Measurements from ENCODE around the gene NBL1. TPM values are rescaled to one million over a fixed set of nuclear protein-coding genes. Genes with fewer than 3 reads are reported as not detected.

The NBL1 gene
- total and polyA plus RNA-seq, 9 of the 15 experiments (the other 6 are each of a cell fraction or from before 2014, with no cell fraction given): 0.10 to 3.7 (median 1.8) TPM; not detected in 1

DNA sequence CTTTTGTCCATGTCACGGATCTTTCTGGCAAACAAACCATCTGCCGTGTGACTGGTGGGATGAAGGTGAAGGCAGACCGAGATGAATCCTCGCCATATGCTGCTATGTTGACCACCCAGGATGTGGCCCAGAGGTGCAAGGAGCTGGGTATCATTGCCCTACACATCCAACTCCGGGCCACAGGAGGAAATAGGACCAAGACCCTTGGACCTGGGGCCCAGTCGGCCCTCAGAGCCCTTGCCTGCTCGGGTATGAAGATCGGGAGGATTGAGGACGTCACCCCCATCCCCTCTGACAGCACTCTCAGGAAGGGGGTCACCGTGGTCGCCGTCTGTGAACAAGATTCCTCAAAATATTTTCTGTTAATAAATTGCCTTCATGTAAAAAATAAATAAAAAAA is 35.9 kb upstream of the NBL1 start:
- Histone ChIP-seq H3K27ac (ENCODE audit: extremely low read depth, low read depth, low read length) (no peak overlapping the region), H3K9me1 (ENCODE audit: control insufficient read depth, insufficient read depth, low read length) (peaks cover 5% of the 10 kb centered on the region), H3K36me3 (ENCODE audit: control insufficient read depth, insufficient read depth, low read length) (peaks cover 46% of the 10 kb centered on the region), H3K4me1 (replicated peaks in 1 of 2; ENCODE audit: control insufficient read depth in 2 of 2, insufficient read depth in 2 of 2, low read length in 2 of 2) (peaks cover 5 to 7% of the 10 kb centered on the region in 2 experiments; a peak in 3 of 5 replicates), H2AFZ (ENCODE audit: low read depth, low read length) (no peak overlapping the region), H3K4me3 (no peak overlapping the region), H3K9me3 (replicated peaks; ENCODE audit: control insufficient read depth, insufficient read depth, low read depth, low read length) (no peaks in the 10 kb centered on the region), H3K4me2 (ENCODE audit: insufficient read depth, low read length) (no peak overlapping the region), H3K79me2 (ENCODE audit: control insufficient read depth, insufficient read depth, low read length) (peaks cover 93% of the 10 kb centered on the region), H4K20me1 (replicated peaks; ENCODE audit: control insufficient read depth, insufficient read depth, low read length) (peaks cover 22% of the 10 kb centered on the region), H3K27me3 (ENCODE audit: control insufficient read depth in 2 of 2, insufficient read depth in 2 of 2, low read length in 2 of 2) (no peaks in the 10 kb centered on the region), H3K9ac (ENCODE audit: insufficient read depth in 1 of 2, low read depth in 2 of 2, low read length in 2 of 2) (no peak overlapping the region)
- intact Hi-C loops (cut with micrococcal nuclease): no loop called here
- in situ Hi-C loops (cut with MboI): no loop called here
- TF ChIP-seq U2AF2 (optimal IDR thresholded peaks at IDR 0.05; ENCODE audit: low read depth, low read length) (no peak), NFYB (IDR thresholded peaks at IDR 0.05; ENCODE audit: extremely low read depth, insufficient read length) (no peak), ZNF696 (CRISPR knock-in tag; conservative IDR thresholded peaks at IDR 0.05) (no peak), GTF2E2 (tag; IDR thresholded peaks at IDR 0.05) (no peak), ELF1 (tag; IDR thresholded peaks at IDR 0.05) (no peak), BRCA1 (IDR thresholded peaks at IDR 0.05) (no peak), BRCA1 (CRISPR knock-in tag; IDR thresholded peaks at IDR 0.05) (no peak), POLR2G (IDR thresholded peaks at IDR 0.05; ENCODE audit: low read depth, low read length) (no peak), CBX8 (IDR thresholded peaks at IDR 0.05; ENCODE audit: borderline replicate concordance, extremely low read depth, low read depth, low read length, poor library complexity, severe bottlenecking) (no peak), ZNF77 (CRISPR knock-in tag; IDR thresholded peaks at IDR 0.05) (no peak), MEF2D (tag; conservative IDR thresholded peaks at IDR 0.05; ENCODE audit: low read depth) (no peak), MCM3 (IDR thresholded peaks at IDR 0.05) (no peak), GABPA (tag; conservative IDR thresholded peaks at IDR 0.05; ENCODE audit: low read depth) (no peak), ETV1 (tag; conservative IDR thresholded peaks at IDR 0.05; ENCODE audit: low read depth) (no peak), ZC3H8 (IDR thresholded peaks at IDR 0.05) (no peak)
- TF ChIP-seq, protein P1, sequence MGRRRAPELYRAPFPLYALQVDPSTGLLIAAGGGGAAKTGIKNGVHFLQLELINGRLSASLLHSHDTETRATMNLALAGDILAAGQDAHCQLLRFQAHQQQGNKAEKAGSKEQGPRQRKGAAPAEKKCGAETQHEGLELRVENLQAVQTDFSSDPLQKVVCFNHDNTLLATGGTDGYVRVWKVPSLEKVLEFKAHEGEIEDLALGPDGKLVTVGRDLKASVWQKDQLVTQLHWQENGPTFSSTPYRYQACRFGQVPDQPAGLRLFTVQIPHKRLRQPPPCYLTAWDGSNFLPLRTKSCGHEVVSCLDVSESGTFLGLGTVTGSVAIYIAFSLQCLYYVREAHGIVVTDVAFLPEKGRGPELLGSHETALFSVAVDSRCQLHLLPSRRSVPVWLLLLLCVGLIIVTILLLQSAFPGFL (CRISPR knock-in tag; IDR thresholded peaks at IDR 0.05): no peak
- no peak for DNase-seq (ENCODE audit: extremely low read depth in 1 of 4, low spot score in 3 of 4)
- ChIA-PET CTCF (ENCODE audit: low intra/inter-chr PET ratio) (no interaction called here), POLR2A (interaction anchor here (0.6 to 1.1 kb wide), 2 partner anchors 9 to 127 kb away, joined by 3 read pairs; no protein-coding TSS in a partner anchor)
- FAIRE-seq: no peak
- WGBS (ENCODE audit: insufficient coverage, low coverage, missing lambda C conversion rate): 91% methylated on average over 12 of the region's 12 CpGs
- ATAC-seq: no peak
- BruUV-seq (replicated peaks): no TSS peak
